Measurements from ENCODE around the gene SLC40A1. TPM values are rescaled to one million over a fixed set of nuclear protein-coding genes. Genes with fewer than 3 reads are reported as not detected.

SLC40A1 gene
- total and polyA plus RNA-seq, 2 of the 13 experiments (the other 11 are each of a cell fraction or from before 2014, with no cell fraction given) = 10.6 to 24.9 TPM

- TF ChIP-seq, protein P1, sequence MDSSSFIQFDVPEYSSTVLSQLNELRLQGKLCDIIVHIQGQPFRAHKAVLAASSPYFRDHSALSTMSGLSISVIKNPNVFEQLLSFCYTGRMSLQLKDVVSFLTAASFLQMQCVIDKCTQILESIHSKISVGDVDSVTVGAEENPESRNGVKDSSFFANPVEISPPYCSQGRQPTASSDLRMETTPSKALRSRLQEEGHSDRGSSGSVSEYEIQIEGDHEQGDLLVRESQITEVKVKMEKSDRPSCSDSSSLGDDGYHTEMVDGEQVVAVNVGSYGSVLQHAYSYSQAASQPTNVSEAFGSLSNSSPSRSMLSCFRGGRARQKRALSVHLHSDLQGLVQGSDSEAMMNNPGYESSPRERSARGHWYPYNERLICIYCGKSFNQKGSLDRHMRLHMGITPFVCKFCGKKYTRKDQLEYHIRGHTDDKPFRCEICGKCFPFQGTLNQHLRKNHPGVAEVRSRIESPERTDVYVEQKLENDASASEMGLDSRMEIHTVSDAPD (CRISPR knock-in tag; IDR thresholded peaks at IDR 0.05) = no peak
- TF ChIP-seq ZNF800 (CRISPR knock-in tag; IDR thresholded peaks at IDR 0.05) (no peak), TMF1 (CRISPR knock-in tag; IDR thresholded peaks at IDR 0.05; ENCODE audit: low read depth) (no peak), ZNF205 (CRISPR knock-in tag; IDR thresholded peaks at IDR 0.05) (no peak), JUN (CRISPR knock-in tag; IDR thresholded peaks at IDR 0.05) (peak; percentile 43; the same call in 1 of the 2 replicates), STAT6 (CRISPR knock-in tag; IDR thresholded peaks at IDR 0.05; ENCODE audit: borderline replicate concordance) (no peak), RFX3 (CRISPR knock-in tag; IDR thresholded peaks at IDR 0.05) (no peak), PAWR (CRISPR knock-in tag; IDR thresholded peaks at IDR 0.05; ENCODE audit: borderline replicate concordance) (no peak), TBX2 (CRISPR knock-in tag; IDR thresholded peaks at IDR 0.05; ENCODE audit: borderline replicate concordance) (no peak), ZNF772 (CRISPR knock-in tag; IDR thresholded peaks at IDR 0.05) (no peak), POLR2AphosphoS5 (IDR thresholded peaks at IDR 0.05; ENCODE audit: low read depth, low read length) (no peak), ZNF879 (CRISPR knock-in tag; IDR thresholded peaks at IDR 0.05) (no peak), NR2F1 (CRISPR knock-in tag; IDR thresholded peaks at IDR 0.05) (no peak), SKI (IDR thresholded peaks at IDR 0.05; ENCODE audit: partially characterized antibody) (no peak), TP53 (CRISPR knock-in tag; conservative IDR thresholded peaks at IDR 0.05) (no peak), THYN1 (CRISPR knock-in tag; IDR thresholded peaks at IDR 0.05; ENCODE audit: borderline replicate concordance, low read depth) (no peak), MLX (CRISPR knock-in tag; IDR thresholded peaks at IDR 0.05) (no peak), ZNF597 (CRISPR knock-in tag; IDR thresholded peaks at IDR 0.05) (no peak)
- TF ChIP-seq, protein P2, sequence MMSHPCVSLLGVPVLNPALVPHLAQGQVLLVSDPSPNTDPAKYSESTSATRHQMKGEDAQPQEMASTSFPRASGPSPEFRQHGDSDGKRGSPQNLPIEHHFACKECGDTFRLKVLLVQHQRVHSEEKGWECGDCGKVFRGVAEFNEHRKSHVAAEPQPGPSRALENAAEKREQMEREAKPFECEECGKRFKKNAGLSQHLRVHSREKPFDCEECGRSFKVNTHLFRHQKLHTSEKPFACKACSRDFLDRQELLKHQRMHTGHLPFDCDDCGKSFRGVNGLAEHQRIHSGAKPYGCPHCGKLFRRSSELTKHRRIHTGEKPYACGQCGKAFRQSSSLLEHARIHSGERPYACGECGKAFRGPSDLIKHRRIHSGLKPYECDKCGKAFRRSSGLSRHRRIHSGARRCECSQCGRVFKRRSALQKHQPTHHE (CRISPR knock-in tag; IDR thresholded peaks at IDR 0.05; ENCODE audit: borderline replicate concordance) = no peak
Observed at GRCh38 chr2:189542145-189542882, 38.3 kb downstream of the SLC40A1 start (continued).
